ENCODE results near the gene COG8.

COG8 gene

GRCh38 chr16:69345923-69346322 is 6.6 kb upstream of the COG8 start:
- peak; percentile 47 for DNase-seq

GRCh38 chr16:69344171-69344570 is 4.8 kb upstream of the COG8 start:
- no peak for DNase-seq

DNA sequence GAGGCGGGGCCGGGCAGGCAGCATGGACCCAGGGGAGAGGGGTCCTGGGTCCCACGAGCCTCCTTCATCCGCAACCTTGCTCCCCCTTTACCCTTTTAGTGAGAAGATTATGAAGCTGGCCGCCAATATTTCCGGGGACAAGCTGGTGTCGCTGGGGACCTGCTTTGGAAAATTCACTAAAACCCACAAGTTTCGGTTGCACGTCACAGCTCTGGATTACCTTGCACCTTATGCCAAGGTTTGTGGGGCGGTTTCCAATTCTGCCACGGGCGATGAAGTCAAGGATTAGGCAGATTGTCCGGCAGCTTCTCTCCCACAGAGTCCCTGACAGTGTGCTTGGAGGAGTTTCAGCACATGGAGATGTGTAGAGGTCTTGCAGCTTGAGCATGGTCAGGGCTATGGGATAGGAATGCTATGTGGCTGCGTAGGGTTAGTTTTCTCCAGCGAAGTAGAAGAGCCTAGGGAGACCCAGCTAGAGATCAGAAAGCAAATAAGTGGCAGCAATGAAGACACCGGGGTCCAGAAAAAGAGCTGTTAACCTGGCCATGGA is 806 bp upstream of the COG8 start:
- no peak for DNase-seq

- no peak for DNase-seq
These were observed 641 bp downstream of the COG8 start for GRCh38 chr16:69338557-69339288.

DNA sequence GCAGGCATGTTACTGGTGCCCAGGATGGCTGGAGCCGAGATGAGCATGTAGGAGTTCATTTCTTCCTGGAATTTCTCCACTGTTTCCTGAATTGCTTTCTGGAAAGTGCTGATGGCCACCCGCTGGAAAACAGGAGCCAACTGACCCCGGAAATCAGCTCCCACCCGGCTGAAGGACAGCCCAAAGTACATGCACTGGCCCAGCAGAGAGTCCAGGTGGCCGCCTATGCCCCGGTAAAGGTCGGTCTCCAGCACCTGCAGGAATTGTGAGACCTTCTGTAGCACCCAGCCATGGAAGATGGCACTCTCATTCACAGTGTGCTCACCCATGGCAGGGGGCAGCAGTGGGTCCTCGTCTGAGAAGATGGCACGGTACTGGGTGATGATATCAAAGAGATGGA is 4.7 kb downstream of the COG8 start:
- DNase-seq = no peak

GRCh38 chr16:69330286-69331109 is 8.9 kb downstream of the COG8 start, which contains the start of gene PDF:
PDF (minus strand) TSS chr16:69330588; CDS start chr16:69330570, 18 bp downstream.
- DNase-seq = peak; percentile 86

DNA sequence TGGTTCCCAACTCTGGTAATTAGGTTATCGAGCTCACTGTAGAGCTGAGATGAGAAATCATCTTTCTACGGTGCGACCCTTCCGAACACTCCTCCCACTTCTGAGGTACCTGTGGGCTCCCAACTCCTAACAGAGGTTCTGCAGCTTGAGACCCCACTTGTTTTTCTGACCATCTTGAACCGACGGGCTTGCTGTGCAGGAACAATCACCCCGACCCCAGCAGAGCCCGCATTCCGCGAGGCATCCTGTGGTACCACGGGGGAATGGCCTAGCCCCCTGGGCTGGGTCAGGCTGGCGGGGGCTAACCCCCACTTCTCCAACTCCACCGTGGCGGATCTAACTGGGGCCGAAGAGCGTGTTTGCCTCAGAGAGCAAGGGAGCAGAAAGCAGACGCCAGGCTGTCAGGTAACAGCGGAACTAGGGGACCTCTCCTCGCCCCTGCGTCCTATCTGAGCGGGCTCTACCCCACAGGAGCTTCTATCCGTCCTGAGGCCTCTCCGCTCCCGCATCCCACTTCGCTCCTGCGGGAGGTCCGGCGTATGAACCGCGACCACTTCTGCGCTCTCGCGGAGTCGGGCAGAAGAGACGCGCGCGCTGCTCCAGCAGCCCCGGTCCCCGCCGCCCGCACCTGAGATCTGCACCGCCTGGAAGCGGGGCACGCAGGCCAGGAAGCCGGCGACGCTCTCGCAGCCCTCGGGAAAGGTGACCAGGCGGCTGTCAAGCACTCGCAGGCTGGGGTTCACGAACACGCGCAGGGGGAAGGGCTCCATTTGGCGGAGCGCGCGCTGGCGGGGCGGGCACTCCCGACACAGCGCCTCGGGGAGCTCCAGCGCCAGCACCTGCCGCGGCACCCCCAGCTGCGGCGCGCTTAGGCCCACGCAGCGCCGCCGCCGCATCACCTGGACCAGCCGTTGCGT is 9.7 kb downstream of the COG8 start:
- no peak for DNase-seq

GRCh38 chr16:69328854-69329316 is 10.5 kb downstream of the COG8 start:
- no peak for DNase-seq

GRCh38 chr16:69327585-69328310 is 11.6 kb downstream of the COG8 start:
- no peak for DNase-seq

- no peak for DNase-seq
These were observed 13.0 kb downstream of the COG8 start for GRCh38 chr16:69326172-69326873.

DNA sequence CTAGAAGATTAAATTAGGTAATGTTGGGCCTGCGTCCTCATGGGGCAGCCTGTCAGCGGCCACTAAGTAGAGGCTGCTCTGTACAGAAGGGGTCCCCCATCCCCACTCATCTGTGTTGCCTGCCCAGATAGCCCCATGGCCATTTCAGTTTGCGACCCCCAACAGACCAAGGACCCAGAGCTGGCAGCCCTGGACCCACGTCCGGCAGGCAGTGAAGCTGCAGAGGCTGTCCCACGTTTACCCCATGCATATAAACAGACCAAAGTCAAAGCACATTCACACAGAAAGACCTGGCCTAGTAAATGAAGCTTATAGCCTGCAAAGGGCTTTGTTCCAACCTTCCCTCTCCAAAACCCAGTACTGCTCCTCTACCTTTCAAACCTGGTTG is 13.6 kb downstream of the COG8 start:
- no peak for DNase-seq

GRCh38 chr16:69324585-69325253 is 14.6 kb downstream of the COG8 start:
- DNase-seq = no peak

- DNase-seq = peak; percentile 10
These were observed 15.3 kb downstream of the COG8 start for GRCh38 chr16:69324013-69324531.

DNA sequence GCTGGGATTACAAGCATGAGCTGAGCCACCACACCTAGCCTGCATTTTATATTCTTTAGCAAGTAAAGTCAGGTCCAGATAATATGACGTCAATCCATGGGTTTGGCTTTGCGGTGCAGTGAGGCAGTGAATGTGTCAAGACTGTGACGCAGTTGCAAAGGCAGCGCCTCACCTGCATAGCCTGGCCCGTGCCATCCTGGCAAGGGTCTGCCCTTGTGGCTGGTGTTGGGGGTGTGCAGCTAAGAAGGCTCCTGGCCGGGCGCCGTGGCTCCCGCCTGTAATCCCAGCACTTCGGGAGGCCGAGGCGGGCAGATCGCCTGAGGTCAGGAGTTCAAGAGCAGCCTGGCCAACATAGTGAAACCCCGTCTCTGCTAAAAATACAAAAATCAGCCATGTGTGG is 15.9 kb downstream of the COG8 start:
- DNase-seq = no peak

GRCh38 chr16:69322343-69322742 is 17.0 kb downstream of the COG8 start:
- no peak for DNase-seq

- DNase-seq = no peak
These were observed 18.3 kb downstream of the COG8 start for GRCh38 chr16:69321080-69321479.

GRCh38 chr16:69320740-69321073 is 18.7 kb downstream of the COG8 start:
- no peak for DNase-seq

DNA sequence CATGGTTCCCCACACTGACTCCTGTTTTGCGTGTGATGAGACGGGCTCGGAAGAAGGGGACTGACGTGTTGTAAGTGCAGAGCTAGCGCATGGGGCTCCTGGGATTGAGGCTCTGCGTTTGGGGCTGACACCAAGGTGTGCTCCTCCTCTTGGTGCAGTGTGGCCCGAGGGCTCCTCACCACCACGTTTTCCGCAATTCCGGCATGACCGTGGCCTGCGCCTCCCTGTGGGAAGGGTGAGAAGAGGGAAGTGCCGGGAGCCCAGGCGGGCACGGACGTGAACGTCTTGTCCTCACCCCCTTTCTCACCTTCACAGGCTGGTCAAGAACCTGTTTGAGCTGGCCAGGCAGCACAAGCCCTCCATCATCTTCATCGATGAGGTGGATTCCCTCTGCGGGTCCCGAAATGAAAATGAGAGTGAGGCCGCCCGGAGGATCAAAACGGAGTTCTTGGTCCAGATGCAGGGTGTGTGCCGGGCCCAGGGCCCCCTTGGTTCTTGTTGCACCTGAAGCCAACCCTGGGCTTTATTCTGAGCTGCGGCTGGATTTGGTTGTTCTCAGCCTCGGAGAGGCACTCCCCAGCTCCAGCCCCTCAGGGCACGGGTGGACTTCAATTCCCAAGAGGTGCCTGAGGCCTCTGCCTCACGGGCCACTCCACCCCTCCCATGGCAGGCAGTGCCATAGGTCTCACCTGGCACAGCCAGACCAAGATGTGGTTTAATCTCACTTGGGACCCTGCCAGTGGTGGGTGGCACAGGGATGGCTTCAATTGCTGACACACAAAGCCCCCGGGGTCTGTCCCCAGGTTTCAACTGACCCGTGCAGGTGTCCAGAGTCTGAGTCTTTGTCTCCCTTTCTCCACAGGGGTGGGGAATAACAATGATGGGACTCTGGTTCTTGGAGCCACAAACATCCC is 19.3 kb downstream of the COG8 start:
- DNase-seq = no peak

DNA sequence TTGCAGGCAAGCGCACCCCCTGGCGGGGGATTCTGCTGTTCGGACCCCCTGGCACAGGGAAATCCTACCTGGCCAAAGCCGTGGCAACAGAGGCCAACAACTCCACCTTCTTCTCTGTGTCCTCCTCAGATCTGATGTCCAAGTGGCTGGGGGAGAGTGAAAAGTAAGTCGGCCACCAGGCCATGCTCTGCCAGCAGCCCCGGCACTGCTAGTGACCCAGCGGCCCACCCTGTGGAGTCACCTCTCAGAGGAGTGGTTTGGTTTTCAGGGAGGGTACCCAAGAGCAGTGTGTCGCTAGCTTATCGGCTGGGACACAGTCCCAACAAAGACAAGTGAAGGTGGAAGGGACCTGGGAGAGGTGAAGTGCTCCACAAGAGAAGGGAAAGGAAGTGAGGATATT is 20.0 kb downstream of the COG8 start:
- DNase-seq = no peak

GRCh38 chr16:69318911-69319289 is 20.5 kb downstream of the COG8 start:
- DNase-seq = no peak
